Fibroblast of mammary gland (primary cell): ENCODE results near the gene NUP210.

Source experiments
- DNase-seq: peaks from one replicate; pipeline ENCODE4 v3.0.0-alpha.2; 2010; ENCODE audit warnings: low read depth
- H3K4me3 ChIP-seq: 2 replicates; pipeline ENCODE4 v1.5.1; 2011; ENCODE audit warnings: low read depth, mild to moderate bottlenecking, low read length, moderate library complexity; ENCODE audit not compliant: control insufficient read depth
- CTCF ChIP-seq: conservative IDR thresholded peaks from 2 replicates; pipeline ENCODE4 v1.5.1; 2011; ENCODE audit warnings: low read depth, low read length, inconsistent platforms; ENCODE audit not compliant: control insufficient read depth, insufficient read depth

NUP210 gene

GRCh38 chr3:13399603-13400002 lies 20.5 kb downstream of the NUP210 start:
- TF ChIP-seq CTCF: no peak
- H3K4me3 ChIP-seq: no peak overlapping the region
- no peak for DNase-seq

DNA sequence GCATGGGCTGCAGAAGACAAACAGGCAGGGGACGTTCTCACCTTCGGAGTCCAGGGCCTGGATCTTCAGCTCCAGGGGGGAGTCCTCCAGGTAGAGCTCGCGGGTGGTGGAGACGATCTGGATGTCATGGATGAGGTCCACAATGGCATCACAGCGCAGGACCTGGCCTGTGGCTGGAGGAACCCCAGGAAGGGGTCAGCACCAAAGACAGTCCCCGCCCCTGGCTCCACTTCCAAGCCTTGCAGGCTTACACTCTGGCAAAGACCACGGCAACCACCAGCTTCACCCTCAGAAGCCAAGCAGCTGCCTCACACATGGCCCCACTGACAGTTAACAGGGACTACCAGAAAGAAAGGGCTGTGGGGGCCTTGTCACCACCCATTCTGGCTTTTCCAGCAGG lies 22.8 kb downstream of the NUP210 start:
- DNase-seq: no peak
- no peak for TF ChIP-seq CTCF
- no peak overlapping the region for H3K4me3 ChIP-seq

DNA sequence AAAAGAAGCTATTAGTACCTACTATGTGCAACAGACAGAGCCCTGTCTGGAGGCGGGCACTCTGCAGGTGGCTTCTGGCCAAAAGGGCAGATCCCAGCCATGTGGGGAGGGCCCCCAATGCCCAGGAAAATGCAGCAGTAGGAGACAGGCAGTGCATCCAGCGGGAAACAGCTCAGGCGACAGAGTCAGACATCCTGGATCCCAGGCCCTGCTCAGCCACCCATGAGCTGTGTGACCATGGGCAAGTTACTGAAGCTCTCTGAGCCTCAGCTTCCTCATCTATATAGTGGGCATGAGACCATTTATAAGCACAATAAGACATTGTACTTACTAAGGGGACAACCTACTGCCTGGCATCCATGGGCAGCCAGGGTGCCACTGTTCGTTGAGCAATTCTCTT lies 25.8 kb downstream of the NUP210 start:
- H3K4me3 ChIP-seq: no peak overlapping the region
- TF ChIP-seq CTCF: no peak
- no peak for DNase-seq

- H3K4me3 ChIP-seq: no peak overlapping the region
- no peak for TF ChIP-seq CTCF
- DNase-seq: no peak
These were observed 26.4 kb downstream of the NUP210 start for GRCh38 chr3:13393427-13394360.

- no peak overlapping the region for H3K4me3 ChIP-seq
- TF ChIP-seq CTCF: no peak
- DNase-seq: no peak
These were observed 28.8 kb downstream of the NUP210 start for GRCh38 chr3:13391308-13391707.

- no peak overlapping the region for H3K4me3 ChIP-seq
- TF ChIP-seq CTCF: no peak
- no peak for DNase-seq
These were observed 30.7 kb downstream of the NUP210 start for GRCh38 chr3:13389378-13389777.
